Mesothelial cell of epicardium (in vitro differentiated cells): ENCODE results near the gene ITLN2. TPM values are rescaled to one million over a fixed set of nuclear protein-coding genes. Genes with fewer than 3 reads are reported as not detected.

Experiments used
- DNase-seq, 2 experiments: peaks; one replicate each; pipeline ENCODE4 v3.0.0; 2021; ENCODE audit warnings: low spot score in 2 of 2; ENCODE audit not compliant: unreplicated experiment in 2 of 2
- H3K27ac Mint-ChIP-seq: 2 replicates; pipeline ENCODE4 v1.8.0; 2021; ENCODE audit warnings: mixed read lengths
- H3K27me3 Mint-ChIP-seq: 2 replicates; pipeline ENCODE4 v1.8.0; 2021; ENCODE audit warnings: low read depth, mixed read lengths
- H3K36me3 Mint-ChIP-seq: 2 replicates; pipeline ENCODE4 v1.8.0; 2021; ENCODE audit warnings: mixed read lengths
- H3K4me1 Mint-ChIP-seq: 2 replicates; pipeline ENCODE4 v1.8.0; 2021; ENCODE audit warnings: mixed read lengths
- H3K4me3 Mint-ChIP-seq: 2 replicates; pipeline ENCODE4 v1.8.0; 2021; ENCODE audit warnings: mild to moderate bottlenecking, moderate library complexity, mixed read lengths
- H3K9me3 Mint-ChIP-seq: 2 replicates; pipeline ENCODE4 v1.8.0; 2021; ENCODE audit warnings: mixed read lengths
- total RNA-seq: library from RNA; stranded (reverse); gene quantifications from 3 replicates; pipeline ENCODE4 v1.2.1, GENCODE V29; 2021
- TF ChIP-seq, protein P1 (sequence below): fragments of 200-600 bp; sonication (generic); IDR thresholded peaks from one replicate; pipeline ENCODE4 v1.5.0; 2021; ENCODE audit warnings: antibody characterized with exemption; ENCODE audit not compliant: unreplicated experiment

Gene ITLN2
- 0.41 to 0.80 TPM (median 0.72 TPM) in 3 replicates for total RNA-seq

DNA sequence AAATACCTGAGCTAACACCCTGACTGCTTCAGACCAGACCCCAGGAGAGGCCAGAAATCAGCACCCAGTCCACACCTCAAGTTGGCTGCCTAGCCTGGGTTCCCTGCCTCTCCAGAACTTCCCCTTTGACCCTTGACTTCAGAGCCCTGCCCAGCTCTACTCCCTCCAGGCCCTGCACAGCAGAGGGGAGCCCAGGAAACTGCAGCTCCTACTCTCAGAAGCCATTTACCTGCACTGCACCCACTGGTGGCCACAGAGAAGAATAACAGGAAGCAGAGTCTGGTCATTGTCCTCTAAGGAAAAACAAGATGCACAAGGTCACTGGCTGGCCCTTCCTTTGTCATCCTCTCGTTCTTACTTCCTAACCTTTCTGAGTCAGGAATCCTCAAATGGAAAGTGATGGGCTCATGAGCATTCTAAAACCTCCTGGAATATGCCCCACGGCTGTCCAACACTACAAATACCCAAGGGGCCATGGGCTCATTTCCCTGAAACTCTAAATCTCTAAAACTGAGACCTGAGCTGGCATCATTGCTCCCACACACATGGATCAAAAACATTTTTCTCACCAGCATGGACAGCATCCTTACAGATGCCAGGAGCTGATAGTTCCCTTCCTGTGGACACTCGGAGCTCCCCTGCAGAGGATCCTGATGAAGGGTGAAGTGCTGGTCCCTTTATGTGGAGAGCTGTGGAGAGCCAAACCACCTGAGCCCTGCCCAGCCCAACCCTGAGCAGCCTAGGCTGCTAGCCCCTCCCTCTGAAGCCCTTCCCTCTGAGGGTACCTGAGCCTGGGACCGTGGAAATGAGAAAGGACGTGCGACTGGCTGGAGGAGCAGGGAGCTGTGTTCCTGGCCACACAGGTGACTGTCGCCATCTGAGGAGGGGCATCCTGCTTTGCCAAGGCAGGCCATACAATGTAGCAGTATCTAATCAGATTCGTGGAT lies at the start of gene ITLN2:
Gene ITLN2, minus strand, starts transcription at position 652 of the 947 bp plus-strand sequence. Its CDS starts 68 bp downstream, at position 584.
- no peaks in the 10 kb centered on the region for H3K36me3 Mint-ChIP-seq
- no peak within 1 kb of the TSS for H3K4me3 Mint-ChIP-seq
- TF ChIP-seq, protein P1, sequence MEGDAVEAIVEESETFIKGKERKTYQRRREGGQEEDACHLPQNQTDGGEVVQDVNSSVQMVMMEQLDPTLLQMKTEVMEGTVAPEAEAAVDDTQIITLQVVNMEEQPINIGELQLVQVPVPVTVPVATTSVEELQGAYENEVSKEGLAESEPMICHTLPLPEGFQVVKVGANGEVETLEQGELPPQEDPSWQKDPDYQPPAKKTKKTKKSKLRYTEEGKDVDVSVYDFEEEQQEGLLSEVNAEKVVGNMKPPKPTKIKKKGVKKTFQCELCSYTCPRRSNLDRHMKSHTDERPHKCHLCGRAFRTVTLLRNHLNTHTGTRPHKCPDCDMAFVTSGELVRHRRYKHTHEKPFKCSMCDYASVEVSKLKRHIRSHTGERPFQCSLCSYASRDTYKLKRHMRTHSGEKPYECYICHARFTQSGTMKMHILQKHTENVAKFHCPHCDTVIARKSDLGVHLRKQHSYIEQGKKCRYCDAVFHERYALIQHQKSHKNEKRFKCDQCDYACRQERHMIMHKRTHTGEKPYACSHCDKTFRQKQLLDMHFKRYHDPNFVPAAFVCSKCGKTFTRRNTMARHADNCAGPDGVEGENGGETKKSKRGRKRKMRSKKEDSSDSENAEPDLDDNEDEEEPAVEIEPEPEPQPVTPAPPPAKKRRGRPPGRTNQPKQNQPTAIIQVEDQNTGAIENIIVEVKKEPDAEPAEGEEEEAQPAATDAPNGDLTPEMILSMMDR: peak; percentile 70
- H3K4me1 Mint-ChIP-seq: peaks cover 6% of the 10 kb centered on the region
- no peak within 1 kb of the TSS for H3K27ac Mint-ChIP-seq
- DNase-seq: peak in 1 of 2 experiments; percentile 49
- no peaks in the 10 kb centered on the region for H3K27me3 Mint-ChIP-seq
- no peaks in the 10 kb centered on the region for H3K9me3 Mint-ChIP-seq

GRCh38 chr1:161001525-161001924 lies 46.9 kb upstream of the ITLN2 start:
- Mint-ChIP-seq H3K9me3 (no peaks in the 10 kb centered on the region), H3K27me3 (no peaks in the 10 kb centered on the region), H3K36me3 (peaks cover 12% of the 10 kb centered on the region), H3K27ac (peak overlapping the region; percentile 54), H3K4me1 (peaks cover 17% of the 10 kb centered on the region), H3K4me3 (no peak overlapping the region)
- TF ChIP-seq, protein P1: no peak
- no peak for DNase-seq

GRCh38 chr1:161000736-161001480 lies 46.3 kb upstream of the ITLN2 start:
- peak overlapping the region; percentile 54 for H3K27ac Mint-ChIP-seq
- H3K27me3 Mint-ChIP-seq: no peaks in the 10 kb centered on the region
- no peak overlapping the region for H3K4me3 Mint-ChIP-seq
- H3K4me1 Mint-ChIP-seq: peaks cover 17% of the 10 kb centered on the region
- TF ChIP-seq, protein P1: no peak
- no peak for DNase-seq
- no peaks in the 10 kb centered on the region for H3K9me3 Mint-ChIP-seq
- peaks cover 12% of the 10 kb centered on the region for H3K36me3 Mint-ChIP-seq

DNA sequence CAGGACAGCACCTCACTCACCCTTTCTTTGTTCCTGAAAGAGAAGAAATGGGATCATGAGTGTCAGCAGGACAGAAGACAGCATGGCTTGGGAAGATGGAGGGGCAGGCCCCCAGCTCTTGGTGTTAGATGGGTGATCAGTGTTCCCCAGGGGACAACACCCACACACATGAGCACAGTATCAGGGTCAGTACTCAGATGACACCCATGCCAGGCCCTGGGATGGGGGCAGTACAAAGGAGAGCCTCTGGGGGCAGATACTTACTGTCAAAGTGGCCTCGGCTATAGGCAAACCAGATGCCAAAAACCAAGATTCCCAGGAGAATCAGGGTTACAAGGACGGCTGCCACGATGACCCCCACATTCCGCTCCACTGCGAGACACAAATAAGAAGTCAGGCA lies 44.8 kb upstream of the ITLN2 start:
- Mint-ChIP-seq H3K36me3 (peaks cover 14% of the 10 kb centered on the region), H3K27me3 (no peaks in the 10 kb centered on the region), H3K4me3 (no peak overlapping the region), H3K27ac (no peak overlapping the region), H3K9me3 (no peaks in the 10 kb centered on the region), H3K4me1 (peaks cover 17% of the 10 kb centered on the region)
- TF ChIP-seq, protein P1: no peak
- no peak for DNase-seq

- H3K27ac Mint-ChIP-seq: peak overlapping the region; percentile 72
- H3K36me3 Mint-ChIP-seq: peaks cover 14% of the 10 kb centered on the region
- H3K27me3 Mint-ChIP-seq: no peaks in the 10 kb centered on the region
- H3K4me1 Mint-ChIP-seq: peaks cover 22% of the 10 kb centered on the region
- H3K9me3 Mint-ChIP-seq: no peaks in the 10 kb centered on the region
- H3K4me3 Mint-ChIP-seq: no peak overlapping the region
- TF ChIP-seq, protein P1: peak; percentile 30
- DNase-seq: peak in 1 of 2 experiments; percentile 46
Measured at GRCh38 chr1:160997323-160998038, 42.9 kb upstream of the ITLN2 start.
